Measurements from ENCODE around the gene RUNX3.

DNA sequence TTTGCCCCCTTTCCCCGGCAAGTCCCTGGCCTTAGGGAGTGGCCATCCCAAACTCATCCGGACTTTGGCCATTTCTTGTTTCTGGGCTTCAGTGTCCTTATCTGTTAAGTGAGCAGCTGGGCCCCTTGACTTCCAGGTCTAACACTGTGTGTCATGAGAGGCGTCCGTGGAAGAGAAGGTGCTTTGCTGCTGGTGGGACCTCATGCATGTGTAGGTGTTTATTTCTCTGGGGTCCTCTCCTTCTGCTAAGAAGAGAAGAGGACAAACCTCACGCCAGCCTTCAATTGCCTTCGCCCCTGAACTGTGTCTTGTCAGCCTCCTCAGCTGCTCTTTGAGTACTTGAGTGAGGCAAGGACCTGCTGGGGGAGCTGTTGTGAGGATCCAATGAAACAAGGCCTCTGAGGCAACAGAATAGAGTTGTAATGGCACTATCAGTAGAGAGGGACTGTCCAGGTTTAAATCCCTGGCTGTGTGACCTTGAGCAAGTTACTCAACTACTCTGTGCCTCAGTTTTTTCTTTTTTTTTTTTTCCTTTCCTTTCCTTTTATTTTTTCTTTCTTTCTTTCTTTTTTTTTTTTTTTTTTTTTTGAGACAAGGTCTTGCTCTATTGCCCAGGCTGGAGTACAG is 72.5 kb downstream of the RUNX3 start:
- TF ChIP-seq FOXJ3 (CRISPR knock-in tag; IDR thresholded peaks at IDR 0.05; ENCODE audit: borderline replicate concordance): no peak
- TF ChIP-seq, protein P1, sequence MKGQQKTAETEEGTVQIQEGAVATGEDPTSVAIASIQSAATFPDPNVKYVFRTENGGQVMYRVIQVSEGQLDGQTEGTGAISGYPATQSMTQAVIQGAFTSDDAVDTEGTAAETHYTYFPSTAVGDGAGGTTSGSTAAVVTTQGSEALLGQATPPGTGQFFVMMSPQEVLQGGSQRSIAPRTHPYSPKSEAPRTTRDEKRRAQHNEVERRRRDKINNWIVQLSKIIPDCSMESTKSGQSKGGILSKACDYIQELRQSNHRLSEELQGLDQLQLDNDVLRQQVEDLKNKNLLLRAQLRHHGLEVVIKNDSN (CRISPR knock-in tag; IDR thresholded peaks at IDR 0.05): no peak
- TF ChIP-seq, protein P2, sequence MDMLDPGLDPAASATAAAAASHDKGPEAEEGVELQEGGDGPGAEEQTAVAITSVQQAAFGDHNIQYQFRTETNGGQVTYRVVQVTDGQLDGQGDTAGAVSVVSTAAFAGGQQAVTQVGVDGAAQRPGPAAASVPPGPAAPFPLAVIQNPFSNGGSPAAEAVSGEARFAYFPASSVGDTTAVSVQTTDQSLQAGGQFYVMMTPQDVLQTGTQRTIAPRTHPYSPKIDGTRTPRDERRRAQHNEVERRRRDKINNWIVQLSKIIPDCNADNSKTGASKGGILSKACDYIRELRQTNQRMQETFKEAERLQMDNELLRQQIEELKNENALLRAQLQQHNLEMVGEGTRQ (CRISPR knock-in tag; IDR thresholded peaks at IDR 0.05): no peak
- TF ChIP-seq, protein P3, sequence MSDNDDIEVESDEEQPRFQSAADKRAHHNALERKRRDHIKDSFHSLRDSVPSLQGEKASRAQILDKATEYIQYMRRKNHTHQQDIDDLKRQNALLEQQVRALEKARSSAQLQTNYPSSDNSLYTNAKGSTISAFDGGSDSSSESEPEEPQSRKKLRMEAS (CRISPR knock-in tag; IDR thresholded peaks at IDR 0.05): no peak
- TF ChIP-seq, protein P4, sequence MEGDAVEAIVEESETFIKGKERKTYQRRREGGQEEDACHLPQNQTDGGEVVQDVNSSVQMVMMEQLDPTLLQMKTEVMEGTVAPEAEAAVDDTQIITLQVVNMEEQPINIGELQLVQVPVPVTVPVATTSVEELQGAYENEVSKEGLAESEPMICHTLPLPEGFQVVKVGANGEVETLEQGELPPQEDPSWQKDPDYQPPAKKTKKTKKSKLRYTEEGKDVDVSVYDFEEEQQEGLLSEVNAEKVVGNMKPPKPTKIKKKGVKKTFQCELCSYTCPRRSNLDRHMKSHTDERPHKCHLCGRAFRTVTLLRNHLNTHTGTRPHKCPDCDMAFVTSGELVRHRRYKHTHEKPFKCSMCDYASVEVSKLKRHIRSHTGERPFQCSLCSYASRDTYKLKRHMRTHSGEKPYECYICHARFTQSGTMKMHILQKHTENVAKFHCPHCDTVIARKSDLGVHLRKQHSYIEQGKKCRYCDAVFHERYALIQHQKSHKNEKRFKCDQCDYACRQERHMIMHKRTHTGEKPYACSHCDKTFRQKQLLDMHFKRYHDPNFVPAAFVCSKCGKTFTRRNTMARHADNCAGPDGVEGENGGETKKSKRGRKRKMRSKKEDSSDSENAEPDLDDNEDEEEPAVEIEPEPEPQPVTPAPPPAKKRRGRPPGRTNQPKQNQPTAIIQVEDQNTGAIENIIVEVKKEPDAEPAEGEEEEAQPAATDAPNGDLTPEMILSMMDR (IDR thresholded peaks at IDR 0.05): no peak
- TF ChIP-seq CBFB (CRISPR knock-in tag; IDR thresholded peaks at IDR 0.05; ENCODE audit: low read depth): no peak

Measured in WTC11 (cell line).